Loucy (cell line): ENCODE data around the gene ARMH3.

Experiments used
- CTCF ChIP-seq: fragments of 200-600 bp; sonication (generic); conservative IDR thresholded peaks from 2 replicates; pipeline ENCODE4 v1.5.1; 2014; ENCODE audit warnings: mild to moderate bottlenecking, antibody characterized with exemption, low read length
- EZH2phosphoT487 ChIP-seq: fragments of 200-600 bp; IDR thresholded peaks from 2 replicates; pipeline ENCODE4 v1.6.1; 2018; ENCODE audit warnings: antibody characterized with exemption, mild to moderate bottlenecking, moderate library complexity, borderline replicate concordance

- TF ChIP-seq CTCF, result no peak
- TF ChIP-seq EZH2phosphoT487, result no peak
Observed at GRCh38 chr10:101993221-101993620, 62.8 kb downstream of the ARMH3 start.
